AG09319 (cell line): ENCODE results near the gene WBP1L.
A peak's percentile ranks its signal among the peaks of the same experiment; 100 is the strongest.

Experiments
- DNase-seq: peaks from one replicate; pipeline ENCODE4 v3.0.0-alpha.2; 2010; ENCODE audit warnings: low read depth; ENCODE audit errors: extremely low read depth
- CTCF ChIP-seq: IDR thresholded peaks from 2 replicates; pipeline ENCODE4 v1.5.1; 2011; ENCODE audit warnings: low read depth, mild to moderate bottlenecking, inconsistent platforms, low read length, moderate library complexity

The WBP1L gene

GRCh38 chr10:102802920-102803534 is 59.3 kb downstream of the WBP1L start:
- peak; percentile 1; the same call in 1 of the 2 replicates for TF ChIP-seq CTCF
- DNase-seq = peak; percentile 83

- DNase-seq = no peak
- no peak for TF ChIP-seq CTCF
These were observed 60.8 kb downstream of the WBP1L start for GRCh38 chr10:102804382-102805055.

GRCh38 chr10:102808380-102808779 is 64.6 kb downstream of the WBP1L start:
- DNase-seq = no peak
- TF ChIP-seq CTCF = no peak

- no peak for TF ChIP-seq CTCF
- no peak for DNase-seq
These were observed 67.6 kb downstream of the WBP1L start for GRCh38 chr10:102811346-102811745.

GRCh38 chr10:102812231-102812876 is 68.6 kb downstream of the WBP1L start:
- TF ChIP-seq CTCF = no peak
- no peak for DNase-seq

- DNase-seq = no peak
- no peak for TF ChIP-seq CTCF
These were observed 69.3 kb downstream of the WBP1L start for GRCh38 chr10:102813017-102813541.
